ENCODE results near the gene KLHL3.
A peak's percentile ranks its signal among the peaks of the same experiment; 100 is the strongest.

GRCh38 chr5:137660349-137660817, 75.5 kb downstream of the KLHL3 start:
- TF ChIP-seq CTCF (IDR thresholded peaks at IDR 0.05 in 4 of 5, conservative IDR thresholded peaks at IDR 0.05 in 1 of 5) (peak; percentile 20 to 80 (median 72)), POLR2A (IDR thresholded peaks at IDR 0.05) (no peak)
